Spinal cord (tissue), 10 donors: ENCODE measurements around the gene ATP11B. TPM values are rescaled to one million over a fixed set of nuclear protein-coding genes. Genes with fewer than 3 reads are reported as not detected.
A peak's percentile ranks its signal among the peaks of the same experiment; 100 is the strongest.

Source experiments
- DNase-seq, 6 donors: peaks; one replicate each; pipeline versions ENCODE4 v3.0.0 to v3.0.0-alpha.2; 2013 to 2015; ENCODE audit warnings: low spot score in 6 of 6, low read depth in 4 of 6
- H3K27ac ChIP-seq: one replicate; pipeline ENCODE4 v1.5.1; 2013; ENCODE audit warnings: low read depth, low read length, control low read depth
- H3K27me3 ChIP-seq: one replicate; pipeline ENCODE4 v1.6.1; 2013; ENCODE audit warnings: low read length; ENCODE audit not compliant: control insufficient read depth, insufficient read depth
- H3K36me3 ChIP-seq: one replicate; pipeline ENCODE4 v1.6.1; 2013; ENCODE audit warnings: low read length; ENCODE audit not compliant: control insufficient read depth, insufficient read depth
- H3K4me1 ChIP-seq: one replicate; pipeline ENCODE4 v1.6.1; 2013; ENCODE audit warnings: low read length; ENCODE audit not compliant: control insufficient read depth, insufficient read depth
- H3K4me3 ChIP-seq: one replicate; pipeline ENCODE4 v1.5.1; 2013; ENCODE audit warnings: low read depth, low read length, control low read depth
- H3K9me3 ChIP-seq: one replicate; pipeline ENCODE4 v1.6.1; 2013; ENCODE audit warnings: low read length; ENCODE audit not compliant: control insufficient read depth, insufficient read depth
- WGBS: methylation state at CpG from one replicate; pipeline ENCODE4 v1.1.5; 2013; ENCODE audit warnings: missing lambda C conversion rate; ENCODE audit not compliant: insufficient coverage; 5-methylcytosine and 5-hydroxymethylcytosine counted together
- long read RNA-seq, 4 donors: transcript quantifications; one replicate each; lab custom pipeline, GENCODE V29; 2026
- polyA plus RNA-seq, 2 donors: library from polyadenylated mRNA; unstranded; fragments of 120-200 nt; gene quantifications; one replicate each; pipeline ENCODE4 v1.2.1, GENCODE V29; 2013; ENCODE audit not compliant: insufficient read length in 2 of 2
- total RNA-seq, 2 donors: library from RNA; depleted of rRNA in 1 of 2; stranded (reverse); fragments of 120-200 nt in 1 of 2; fragments of >200 nt in 1 of 2; gene quantifications; one replicate each; pipeline versions ENCODE4 v1.2.3 to v1.2.4, GENCODE V29; 2013 to 2014
- donor health status: healthy.

ATP11B gene
- total RNA-seq, result 10 to 100 TPM; 62.1 to 98.8 TPM
- polyA plus RNA-seq, result 10 to 100 TPM; 18.3 to 28.2 TPM
- long read RNA-seq, donor 1, result 0 reads
- long read RNA-seq, donor 2, result 0 reads
- long read RNA-seq, donor 3, result 0 reads
- long read RNA-seq, donor 4, full-length matches to known transcripts, result 2 of 7 reads
- long read RNA-seq, donor 4, partial matches to known transcripts, result 5 of 7 reads
- long read RNA-seq, donor 4, other reads (novel, unspliced or antisense), result 0 of 7 reads

DNA sequence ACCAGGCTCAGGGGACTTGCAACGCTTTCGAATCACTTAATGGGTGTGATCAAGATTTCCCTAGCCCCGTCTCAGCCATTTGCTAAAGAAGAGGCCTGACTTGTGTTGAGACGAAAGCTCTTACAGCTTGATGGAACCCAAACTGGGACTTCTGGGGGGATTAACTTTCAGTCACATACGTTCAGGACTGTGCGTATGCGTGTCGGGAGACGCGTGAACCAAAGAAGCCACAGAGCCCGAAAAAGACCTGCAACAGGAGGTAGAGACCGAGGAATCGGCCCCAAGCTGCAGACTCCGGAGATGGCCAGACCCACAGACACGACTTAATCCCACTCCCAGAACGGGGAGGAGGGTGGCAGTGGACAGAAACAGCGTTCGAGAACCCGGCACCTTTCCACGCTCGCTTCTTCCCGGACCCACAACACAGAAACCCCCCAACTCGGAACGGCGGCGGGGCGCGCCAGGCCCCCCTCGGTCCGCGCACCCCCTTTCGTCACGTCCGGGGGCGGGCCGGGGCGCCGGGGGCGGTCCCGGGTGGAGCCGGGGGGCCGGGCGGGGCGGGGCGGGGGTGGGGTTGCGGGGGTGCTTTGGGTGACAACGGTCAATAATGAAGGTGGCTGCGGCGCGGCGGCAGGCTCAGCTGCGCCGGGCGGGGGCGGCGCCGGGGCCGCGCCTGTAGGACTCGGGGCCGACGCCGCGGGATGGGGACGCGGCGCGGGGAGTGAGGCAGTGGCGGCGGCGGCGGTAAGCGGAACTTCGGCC is at the start of gene ATP11B:
Gene ATP11B, plus strand, starts transcription at position 604 of the 762 bp plus-strand sequence. CDS start 256 bp downstream, outside the sequence.
- H3K4me1 ChIP-seq, result no peaks in the 10 kb centered on the region
- peak; percentile 53 to 92 (median 75) for DNase-seq
- H3K4me3 ChIP-seq, result peak within 1 kb of the TSS; percentile 96
- no peaks in the 10 kb centered on the region for H3K36me3 ChIP-seq
- no peaks in the 10 kb centered on the region for H3K9me3 ChIP-seq
- peak within 1 kb of the TSS; percentile 97 for H3K27ac ChIP-seq
- H3K27me3 ChIP-seq, result peaks cover 4% of the 10 kb centered on the region
- under 1% methylated on average over 45 of the region's 74 CpGs for WGBS

DNA sequence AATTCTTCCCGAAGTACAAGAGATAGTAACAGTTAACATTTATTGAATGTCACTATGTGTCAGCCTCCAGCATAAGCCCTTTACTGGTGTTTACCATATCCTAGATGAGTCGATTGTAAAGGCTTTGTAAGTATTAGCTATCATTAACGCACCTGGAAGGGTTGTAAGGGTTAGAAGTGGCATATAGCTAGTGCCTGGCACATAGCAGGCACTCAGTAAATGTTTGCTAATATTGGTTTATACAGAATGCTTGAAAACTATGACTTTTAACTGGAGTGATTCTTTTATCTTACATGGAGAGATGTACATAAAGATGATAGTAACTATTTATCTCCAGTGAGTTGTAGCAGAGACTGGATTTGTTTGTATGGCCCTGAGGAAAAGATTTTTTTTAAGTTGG is 46.3 kb upstream of the ATP11B start:
- no CpG with 5 or more reads among the region's 3 CpGs for WGBS
- DNase-seq, result no peak
- Histone ChIP-seq H3K4me3 (no peak overlapping the region), H3K27ac (no peak overlapping the region), H3K4me1 (no peaks in the 10 kb centered on the region), H3K9me3 (peaks cover 2% of the 10 kb centered on the region), H3K27me3 (no peaks in the 10 kb centered on the region), H3K36me3 (no peaks in the 10 kb centered on the region)

DNA sequence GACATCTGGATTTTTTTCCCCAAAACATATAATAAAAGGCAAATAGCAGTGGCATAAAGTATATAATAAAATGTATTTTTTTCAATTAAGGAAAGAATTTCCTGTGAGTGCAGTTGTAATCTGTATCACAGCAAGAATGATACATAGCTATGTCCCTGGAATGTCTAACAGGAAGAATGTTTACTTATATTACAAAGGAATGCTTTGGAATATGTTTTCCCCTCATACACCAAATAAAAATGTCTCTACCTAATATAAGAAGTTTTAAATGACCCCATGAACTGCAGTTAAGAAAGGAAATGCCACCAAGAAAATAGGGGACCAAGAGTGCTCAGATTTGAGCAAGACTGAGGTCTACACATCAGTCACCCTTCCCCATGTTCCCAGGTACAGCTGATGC is 38.0 kb upstream of the ATP11B start:
- no peak for DNase-seq
- H3K9me3 ChIP-seq, result peaks cover 2% of the 10 kb centered on the region
- H3K36me3 ChIP-seq, result no peaks in the 10 kb centered on the region
- H3K4me1 ChIP-seq, result no peaks in the 10 kb centered on the region
- H3K4me3 ChIP-seq, result no peak overlapping the region
- no peak overlapping the region for H3K27ac ChIP-seq
- H3K27me3 ChIP-seq, result no peaks in the 10 kb centered on the region

DNA sequence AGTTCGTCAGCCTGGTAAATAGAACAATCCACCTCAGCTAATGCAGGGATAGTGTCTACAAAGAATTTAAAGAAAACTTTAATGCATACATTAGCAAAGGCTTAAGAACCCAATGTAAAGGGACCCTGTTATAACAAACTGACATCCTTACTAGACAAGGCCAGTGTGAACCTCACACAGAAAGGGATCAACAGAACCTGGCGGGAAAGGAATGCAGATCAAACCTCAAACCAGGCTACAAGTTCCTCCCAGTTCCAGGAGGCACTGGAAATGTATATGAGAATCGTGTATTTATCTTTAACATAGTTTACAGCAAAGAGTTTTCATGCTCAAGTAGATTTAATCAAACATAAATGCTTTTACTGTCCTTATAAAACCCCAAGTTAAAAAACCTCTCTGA is 37.6 kb upstream of the ATP11B start:
- Histone ChIP-seq H3K36me3 (no peaks in the 10 kb centered on the region), H3K9me3 (peaks cover 2% of the 10 kb centered on the region), H3K4me1 (no peaks in the 10 kb centered on the region), H3K27me3 (no peaks in the 10 kb centered on the region), H3K27ac (no peak overlapping the region), H3K4me3 (no peak overlapping the region)
- no peak for DNase-seq
- no CpG with 5 or more reads among the region's 3 CpGs for WGBS

DNA sequence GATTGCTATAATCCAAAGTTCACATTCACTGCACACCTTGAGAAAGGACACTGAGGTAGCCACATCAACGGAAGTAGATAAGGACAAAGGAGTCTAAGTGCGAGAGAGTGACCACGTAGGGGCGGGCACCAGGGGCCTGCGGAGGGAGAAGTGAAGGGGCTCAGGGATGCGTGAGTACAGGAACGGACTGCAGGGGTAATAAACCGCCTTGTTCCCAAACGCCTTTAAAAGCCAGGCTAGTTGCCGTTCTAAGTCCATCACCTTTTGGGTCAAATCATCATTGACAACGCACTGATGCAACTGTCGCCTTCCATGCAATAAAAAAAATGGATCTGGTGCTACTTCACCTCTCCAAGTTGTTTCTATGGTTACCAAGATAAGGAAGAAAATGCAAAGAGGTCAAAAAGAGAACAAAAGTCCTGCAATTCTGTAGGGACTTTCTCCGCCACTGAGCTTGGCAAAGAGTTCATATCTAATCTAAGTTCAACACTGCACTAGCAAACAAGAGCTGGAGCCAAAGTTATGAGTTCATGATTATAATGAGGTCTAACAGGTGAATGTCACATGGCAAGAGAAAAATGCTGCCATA is 32.6 kb upstream of the ATP11B start:
- DNase-seq, result peak in 1 of 6 donors; percentile 12
- no peaks in the 10 kb centered on the region for H3K9me3 ChIP-seq
- H3K4me1 ChIP-seq, result no peaks in the 10 kb centered on the region
- H3K27ac ChIP-seq, result no peak overlapping the region
- WGBS, result 61% methylated on average over 10 of the region's 13 CpGs
- H3K27me3 ChIP-seq, result no peaks in the 10 kb centered on the region
- no peaks in the 10 kb centered on the region for H3K36me3 ChIP-seq
- H3K4me3 ChIP-seq, result no peak overlapping the region

DNA sequence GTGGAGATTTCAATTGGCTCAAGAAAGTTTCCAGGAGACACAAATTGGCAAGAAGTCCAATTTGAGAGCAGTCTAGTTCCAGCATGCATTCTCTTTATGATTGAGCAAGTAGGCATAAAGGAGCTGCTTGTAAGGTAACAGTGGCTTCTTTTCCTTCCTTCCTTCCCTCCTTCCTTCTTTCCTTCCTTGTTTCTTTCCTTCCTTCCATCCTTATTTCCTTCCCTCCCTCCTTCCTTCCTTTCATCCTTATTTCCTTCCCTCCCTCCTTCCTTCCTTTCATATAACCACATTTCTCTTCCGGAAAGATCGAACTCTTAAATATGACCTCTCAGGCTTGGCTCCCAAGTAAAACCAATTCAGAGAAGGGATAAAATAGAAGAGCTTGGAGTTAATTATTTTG is 29.4 kb upstream of the ATP11B start:
- DNase-seq, result no peak
- no peaks in the 10 kb centered on the region for H3K9me3 ChIP-seq
- no peaks in the 10 kb centered on the region for H3K4me1 ChIP-seq
- H3K36me3 ChIP-seq, result no peaks in the 10 kb centered on the region
- H3K27me3 ChIP-seq, result no peaks in the 10 kb centered on the region
- WGBS, result no CpG with 5 or more reads among the region's 2 CpGs
- no peak overlapping the region for H3K4me3 ChIP-seq
- H3K27ac ChIP-seq, result no peak overlapping the region

DNA sequence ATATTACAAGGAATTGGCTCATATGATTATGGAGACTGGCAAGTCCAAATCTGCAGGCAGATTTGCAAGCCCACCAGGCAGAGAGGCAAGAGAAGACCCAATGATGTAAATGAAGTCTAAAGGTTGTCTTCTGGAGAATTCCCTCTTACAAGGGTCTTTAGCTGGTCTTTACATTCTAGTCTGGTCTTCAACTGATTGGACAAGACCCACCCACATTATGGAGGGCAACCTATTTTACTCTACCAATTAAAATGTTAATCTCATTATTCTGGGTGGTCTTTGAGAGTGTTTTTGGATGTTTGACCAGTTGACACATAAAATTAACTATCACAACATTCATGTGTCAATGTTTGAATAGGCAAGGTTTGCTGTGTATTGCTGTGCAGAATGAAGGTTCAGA is 28.0 kb upstream of the ATP11B start:
- Histone ChIP-seq H3K9me3 (no peaks in the 10 kb centered on the region), H3K4me1 (no peaks in the 10 kb centered on the region), H3K36me3 (no peaks in the 10 kb centered on the region), H3K4me3 (no peak overlapping the region), H3K27ac (no peak overlapping the region), H3K27me3 (no peaks in the 10 kb centered on the region)
- DNase-seq, result no peak

DNA sequence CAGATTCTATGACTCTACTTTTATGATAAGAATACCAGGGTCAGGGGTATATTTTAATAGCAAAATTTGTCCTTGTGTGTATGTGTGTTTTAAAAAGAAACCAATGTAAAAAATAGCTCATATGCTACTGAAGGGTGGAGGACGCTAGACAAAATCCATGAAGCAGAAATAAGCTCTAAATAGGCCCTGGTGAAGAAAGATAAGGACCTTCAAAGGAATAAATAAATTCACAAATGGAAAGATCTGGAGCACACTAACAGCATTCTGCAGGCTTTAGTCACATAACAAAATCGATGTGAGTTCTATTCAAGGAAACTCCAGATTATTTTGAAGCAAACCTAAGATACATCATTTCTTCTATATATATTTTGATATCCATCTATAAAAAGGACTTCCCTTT is 27.2 kb upstream of the ATP11B start:
- no peak for DNase-seq
- H3K4me1 ChIP-seq, result no peaks in the 10 kb centered on the region
- no CpG with 5 or more reads among the region's 2 CpGs for WGBS
- no peaks in the 10 kb centered on the region for H3K36me3 ChIP-seq
- no peaks in the 10 kb centered on the region for H3K9me3 ChIP-seq
- no peaks in the 10 kb centered on the region for H3K27me3 ChIP-seq
- no peak overlapping the region for H3K27ac ChIP-seq
- H3K4me3 ChIP-seq, result no peak overlapping the region

DNA sequence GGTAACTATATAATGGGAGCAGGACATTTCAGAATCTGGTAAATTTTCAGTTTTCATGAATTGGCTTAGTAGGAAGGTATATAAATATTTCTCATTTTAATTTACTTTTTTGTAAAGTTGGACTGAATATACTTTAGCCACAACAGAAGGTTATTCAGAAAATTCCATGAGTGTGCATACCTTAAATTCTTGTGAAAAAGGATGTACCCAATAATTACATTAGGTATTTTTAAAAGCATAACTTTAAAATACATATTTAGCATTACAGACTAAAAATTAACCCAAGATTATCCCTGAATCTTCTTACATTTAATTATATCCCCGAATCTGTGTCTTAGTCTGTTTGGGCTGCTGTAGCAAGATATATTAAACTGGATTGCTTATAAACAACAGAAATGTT is 24.9 kb upstream of the ATP11B start:
- H3K4me1 ChIP-seq, result no peaks in the 10 kb centered on the region
- no peaks in the 10 kb centered on the region for H3K36me3 ChIP-seq
- no peak for DNase-seq
- no peak overlapping the region for H3K27ac ChIP-seq
- no peaks in the 10 kb centered on the region for H3K27me3 ChIP-seq
- H3K9me3 ChIP-seq, result no peaks in the 10 kb centered on the region
- H3K4me3 ChIP-seq, result no peak overlapping the region
- no CpG with 5 or more reads among the region's 1 CpG for WGBS

DNA sequence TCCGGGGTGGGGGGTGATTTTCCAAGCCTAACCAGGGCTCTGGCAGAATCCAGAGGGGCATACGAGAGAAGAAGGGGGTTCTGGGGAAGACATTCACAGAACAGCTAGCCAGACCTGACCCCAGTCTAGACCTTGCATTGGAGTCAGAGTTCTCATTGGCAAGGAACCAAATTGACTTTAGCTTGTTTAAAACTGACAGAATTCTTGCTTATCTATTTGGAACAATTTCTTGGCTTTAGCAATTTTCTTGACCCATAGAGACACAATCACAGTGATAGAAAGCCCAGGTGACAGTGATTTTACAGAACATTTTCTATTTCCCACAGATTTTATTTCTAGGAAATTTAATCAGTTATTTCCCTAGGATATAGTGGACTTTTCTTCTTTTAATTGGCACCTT is 23.6 kb upstream of the ATP11B start:
- 83% methylated on average over 2 of the region's 2 CpGs for WGBS
- no peaks in the 10 kb centered on the region for H3K9me3 ChIP-seq
- no peaks in the 10 kb centered on the region for H3K36me3 ChIP-seq
- no peak for DNase-seq
- no peak overlapping the region for H3K27ac ChIP-seq
- H3K4me1 ChIP-seq, result no peaks in the 10 kb centered on the region
- H3K27me3 ChIP-seq, result no peaks in the 10 kb centered on the region
- no peak overlapping the region for H3K4me3 ChIP-seq
